ENCODE data around the gene OSBP.
A peak's percentile ranks its signal among the peaks of the same experiment; 100 is the strongest.
"Not testable (repeated sequence)": the region's sequence is repeated elsewhere in the genome, so short reads cannot be mapped to it uniquely, and the experiment has no call there.

The OSBP gene, protein sequence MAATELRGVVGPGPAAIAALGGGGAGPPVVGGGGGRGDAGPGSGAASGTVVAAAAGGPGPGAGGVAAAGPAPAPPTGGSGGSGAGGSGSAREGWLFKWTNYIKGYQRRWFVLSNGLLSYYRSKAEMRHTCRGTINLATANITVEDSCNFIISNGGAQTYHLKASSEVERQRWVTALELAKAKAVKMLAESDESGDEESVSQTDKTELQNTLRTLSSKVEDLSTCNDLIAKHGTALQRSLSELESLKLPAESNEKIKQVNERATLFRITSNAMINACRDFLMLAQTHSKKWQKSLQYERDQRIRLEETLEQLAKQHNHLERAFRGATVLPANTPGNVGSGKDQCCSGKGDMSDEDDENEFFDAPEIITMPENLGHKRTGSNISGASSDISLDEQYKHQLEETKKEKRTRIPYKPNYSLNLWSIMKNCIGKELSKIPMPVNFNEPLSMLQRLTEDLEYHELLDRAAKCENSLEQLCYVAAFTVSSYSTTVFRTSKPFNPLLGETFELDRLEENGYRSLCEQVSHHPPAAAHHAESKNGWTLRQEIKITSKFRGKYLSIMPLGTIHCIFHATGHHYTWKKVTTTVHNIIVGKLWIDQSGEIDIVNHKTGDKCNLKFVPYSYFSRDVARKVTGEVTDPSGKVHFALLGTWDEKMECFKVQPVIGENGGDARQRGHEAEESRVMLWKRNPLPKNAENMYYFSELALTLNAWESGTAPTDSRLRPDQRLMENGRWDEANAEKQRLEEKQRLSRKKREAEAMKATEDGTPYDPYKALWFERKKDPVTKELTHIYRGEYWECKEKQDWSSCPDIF

DNA sequence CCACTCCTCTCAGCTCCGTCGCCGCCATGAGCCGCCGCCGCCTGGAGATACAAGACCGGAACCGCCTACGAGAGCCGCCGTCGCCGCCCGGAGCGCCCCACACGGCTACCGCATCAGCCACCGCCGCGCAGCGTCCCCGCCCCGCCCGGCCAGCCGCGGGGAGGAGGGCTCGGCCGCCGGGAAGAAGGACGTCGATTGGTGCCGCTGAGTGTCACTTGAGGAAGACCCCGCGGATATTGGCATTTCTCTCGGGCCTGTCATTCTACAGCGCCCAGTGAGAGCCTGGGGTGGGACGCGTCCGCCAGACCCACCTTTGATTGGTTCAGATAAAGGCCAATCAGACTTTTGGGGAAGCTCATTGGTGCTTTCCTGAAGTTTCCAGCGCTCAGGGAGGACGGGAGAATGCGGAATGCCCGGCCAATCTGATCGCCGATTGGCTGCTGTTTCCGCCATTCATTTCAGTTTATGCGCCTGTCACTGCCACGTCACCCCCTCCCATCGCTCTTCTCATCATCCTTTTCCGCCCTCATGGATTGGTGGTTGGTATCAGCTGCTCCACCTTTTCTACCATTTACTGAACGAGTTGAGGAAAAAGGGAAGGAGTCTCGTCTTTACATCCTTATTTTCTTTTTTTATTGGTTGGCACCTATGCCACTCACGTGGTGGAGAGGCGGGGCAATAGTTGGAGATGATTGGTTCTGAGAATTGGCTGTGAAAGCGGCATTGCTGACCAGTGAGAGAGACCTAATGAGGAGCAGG is at the start of gene OSBP:
TSS of gene OSBP (minus strand) at position 138 of the 759 bp plus-strand sequence. CDS start at position 28, 110 bp downstream.
- DNase-seq (ENCODE audit: low read depth): peak; percentile 92

DNA sequence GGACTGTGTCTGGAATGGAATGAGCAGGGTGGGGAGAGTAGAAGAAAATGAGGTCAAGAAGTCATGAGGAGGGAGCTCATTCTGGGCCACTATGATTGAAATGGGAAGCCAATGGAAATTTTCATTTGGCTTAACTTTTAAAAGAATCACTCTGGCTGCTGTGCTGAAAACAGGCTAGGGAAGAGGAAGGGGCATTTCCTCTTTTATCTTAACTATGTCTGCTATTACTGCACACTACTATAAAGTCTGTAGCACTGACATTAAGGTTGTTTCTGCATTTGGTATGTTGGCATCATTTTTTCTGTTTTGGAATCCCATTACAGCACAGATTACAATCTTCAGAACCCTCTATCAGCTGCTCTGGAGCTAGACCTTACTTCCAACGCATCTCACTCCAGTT is 45.0 kb upstream of the OSBP start:
- no peak for DNase-seq (ENCODE audit: low read depth)

DNA sequence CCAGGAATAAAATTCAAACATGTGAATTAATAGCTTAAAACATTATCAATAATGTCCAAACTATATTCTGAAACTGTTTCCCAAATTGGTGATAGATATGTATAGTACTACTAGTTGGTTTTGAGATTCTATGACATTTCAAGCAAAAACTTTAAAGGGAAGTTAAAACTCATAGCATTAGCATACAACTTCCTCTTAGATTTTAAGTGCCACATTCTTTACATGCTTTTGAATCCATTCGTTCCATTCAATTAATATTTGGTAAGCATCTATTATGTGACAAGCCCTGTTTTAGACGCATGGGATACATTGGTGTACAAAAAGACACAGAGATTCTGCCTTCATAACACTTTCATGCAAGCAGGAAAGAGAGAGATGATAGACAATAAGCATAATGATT is 44.4 kb upstream of the OSBP start:
- no peak for DNase-seq (ENCODE audit: low read depth)

DNA sequence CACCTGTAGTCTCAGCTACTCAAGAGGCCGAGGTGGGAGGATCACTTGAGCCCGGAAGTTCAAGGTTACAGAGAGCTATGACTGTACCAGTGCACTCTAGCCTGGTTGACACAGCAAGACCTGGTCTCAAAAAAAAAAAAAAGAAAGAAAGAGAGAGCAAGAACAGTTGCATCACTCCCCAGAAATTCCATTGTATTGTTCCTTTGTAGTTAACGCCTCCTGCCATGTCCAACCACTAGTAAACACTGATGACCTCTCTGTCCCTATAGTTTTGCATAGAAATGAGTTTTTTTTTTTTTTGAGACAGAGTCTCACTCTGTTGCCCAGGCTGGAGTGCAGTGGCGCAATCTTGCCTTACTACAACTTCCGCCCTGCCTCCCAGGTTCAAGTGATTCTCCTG is 42.5 kb upstream of the OSBP start:
- DNase-seq (ENCODE audit: low read depth): no peak

DNA sequence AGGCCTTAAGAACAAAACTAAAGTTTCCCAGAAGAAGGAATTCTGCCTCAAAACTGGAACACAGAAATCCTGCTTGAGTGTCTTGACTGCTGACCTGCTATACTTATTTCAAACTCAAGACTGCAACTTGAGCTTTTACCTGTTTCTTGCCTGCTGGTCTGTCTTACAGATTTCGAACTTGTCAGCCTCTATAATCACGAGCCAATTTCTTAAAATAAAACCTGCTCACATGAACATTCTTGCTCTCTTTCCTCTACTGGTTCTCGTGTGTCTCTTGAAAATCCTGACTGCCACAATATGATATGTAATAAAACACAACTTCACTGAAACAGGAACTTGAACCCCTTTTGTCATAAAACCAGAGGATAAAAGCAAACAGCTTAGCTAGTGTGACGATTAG is 39.3 kb upstream of the OSBP start:
- no peak for DNase-seq (ENCODE audit: low read depth)

DNA sequence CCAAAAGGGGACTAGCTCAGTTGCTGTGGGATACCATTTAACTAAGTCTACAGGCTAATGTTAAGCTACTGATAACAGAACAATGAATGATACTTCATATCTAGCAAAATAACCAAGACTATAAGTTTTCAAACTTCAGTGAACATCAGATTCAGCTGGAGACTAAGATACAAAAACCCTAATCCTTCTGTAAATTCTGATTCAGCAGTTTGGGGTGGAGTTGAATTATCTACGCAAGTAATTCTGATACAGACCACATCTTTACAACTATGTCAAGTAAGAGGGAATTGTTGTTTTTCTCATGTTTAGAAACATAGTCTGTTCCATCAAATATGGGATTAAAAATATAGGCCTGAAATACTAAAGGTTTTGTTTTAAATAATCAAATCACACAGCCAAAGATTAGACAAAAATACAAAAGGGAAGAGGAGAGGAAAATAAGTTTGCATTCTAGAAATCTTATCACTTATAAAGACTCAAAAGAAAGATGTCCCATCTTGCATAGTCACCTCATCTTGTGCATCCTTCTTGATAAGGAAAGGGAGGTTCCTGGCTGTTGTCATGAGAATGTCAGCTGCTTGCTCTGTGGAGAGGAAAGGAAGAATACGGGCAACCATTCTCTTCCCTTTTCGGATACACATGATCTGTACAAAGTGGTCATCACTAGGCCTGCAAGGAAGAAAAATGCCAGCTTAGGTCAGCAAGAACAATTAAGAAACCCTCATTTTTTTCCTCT is 31.8 kb upstream of the OSBP start:
- no peak for DNase-seq (ENCODE audit: low read depth)

DNA sequence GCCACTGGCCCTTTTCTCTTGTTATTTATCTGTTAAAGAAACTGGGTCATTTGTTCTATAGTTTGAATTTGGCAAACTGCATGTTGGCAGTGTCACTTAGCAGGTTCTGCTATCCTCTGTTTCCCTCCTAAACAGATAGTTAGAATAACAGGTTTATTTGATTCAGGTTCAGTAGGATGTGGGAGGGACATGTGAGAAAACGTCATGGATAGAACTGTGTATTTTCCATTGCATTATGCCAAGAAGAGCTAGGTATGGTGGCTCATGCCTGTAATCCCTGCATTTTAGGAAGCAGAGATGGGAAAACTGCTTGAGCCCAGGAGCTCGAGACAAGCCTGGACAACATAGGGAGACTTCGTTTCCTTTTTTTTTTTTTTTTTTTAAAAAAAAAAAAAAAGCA is 29.0 kb upstream of the OSBP start:
- DNase-seq (ENCODE audit: low read depth): no peak

DNA sequence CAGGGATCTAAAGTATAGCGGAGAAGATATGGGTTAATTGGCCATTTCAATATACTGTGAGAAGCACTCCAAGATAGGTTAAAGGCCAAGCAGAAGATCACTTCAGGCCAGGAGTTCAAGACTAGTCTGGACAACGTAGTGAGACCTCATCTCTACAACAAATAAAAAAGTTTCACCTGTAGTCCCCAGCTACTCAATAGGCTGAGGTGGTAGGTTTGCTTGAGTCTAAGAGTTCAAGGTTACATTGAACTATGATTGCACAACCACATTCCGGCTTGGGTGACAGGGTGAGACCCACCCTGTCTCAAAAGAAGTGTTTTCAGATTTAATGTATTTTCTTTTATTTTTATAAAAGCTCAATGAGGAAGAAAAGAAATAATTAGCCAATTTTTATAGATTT is 27.8 kb upstream of the OSBP start:
- no peak for DNase-seq (ENCODE audit: low read depth)

DNA sequence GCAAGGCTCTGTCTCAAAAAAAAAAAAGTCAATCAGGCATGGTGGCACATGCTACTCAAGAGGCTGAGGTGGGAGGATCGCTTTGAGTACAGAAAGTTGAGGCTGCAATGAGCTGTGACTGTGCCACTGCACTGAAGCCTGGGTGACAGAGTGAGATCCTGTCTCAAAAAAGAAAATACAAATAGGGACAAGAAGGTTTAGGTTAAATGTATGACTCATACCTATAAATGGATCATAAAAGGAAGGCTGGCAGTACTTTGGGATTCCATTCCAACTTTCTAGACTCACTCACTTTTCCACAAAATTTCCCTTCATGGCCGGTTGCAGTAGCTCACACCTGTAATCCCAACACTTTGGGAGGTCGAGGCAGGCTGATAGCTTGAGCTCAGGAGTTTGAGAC is 25.6 kb upstream of the OSBP start:
- DNase-seq (ENCODE audit: low read depth): no peak

DNA sequence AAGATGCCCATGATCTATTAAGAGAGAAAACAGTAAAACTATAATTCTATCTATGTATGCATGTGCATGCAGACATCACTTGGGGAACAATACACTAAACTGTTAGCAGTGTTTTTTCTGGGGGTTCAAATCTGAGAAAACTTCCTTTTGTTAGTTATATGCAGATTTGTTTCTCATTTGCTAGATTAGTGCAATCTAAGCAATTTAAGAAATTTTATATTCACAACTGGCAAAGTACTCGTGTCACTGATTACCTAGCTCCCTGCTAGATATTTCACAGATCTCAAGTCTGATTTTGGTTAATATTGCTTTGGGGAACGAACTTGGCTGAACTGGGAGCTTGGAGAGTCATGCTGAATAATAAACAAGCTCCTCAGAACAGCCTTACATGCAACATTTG is 14.9 kb upstream of the OSBP start:
- no peak for DNase-seq (ENCODE audit: low read depth)

DNA sequence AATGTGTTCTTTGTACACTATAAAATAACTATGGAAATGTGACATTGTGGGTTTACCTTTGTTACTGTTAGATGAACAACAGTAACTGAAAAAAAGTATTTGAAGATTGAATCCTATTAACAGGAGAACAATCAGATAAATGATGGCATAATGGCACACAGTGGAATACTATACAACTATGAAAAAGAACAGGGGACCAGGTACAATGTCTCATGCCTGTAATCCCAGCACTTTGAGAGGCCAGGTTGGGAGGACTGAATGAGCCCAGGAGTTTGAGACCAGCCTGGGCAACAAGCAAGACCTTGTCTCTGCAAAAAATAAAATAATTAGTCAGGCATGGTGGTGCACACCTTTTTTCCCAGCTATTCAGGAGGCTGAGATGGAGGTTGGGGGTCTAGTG is 14.4 kb upstream of the OSBP start:
- no peak for DNase-seq (ENCODE audit: low read depth)

DNA sequence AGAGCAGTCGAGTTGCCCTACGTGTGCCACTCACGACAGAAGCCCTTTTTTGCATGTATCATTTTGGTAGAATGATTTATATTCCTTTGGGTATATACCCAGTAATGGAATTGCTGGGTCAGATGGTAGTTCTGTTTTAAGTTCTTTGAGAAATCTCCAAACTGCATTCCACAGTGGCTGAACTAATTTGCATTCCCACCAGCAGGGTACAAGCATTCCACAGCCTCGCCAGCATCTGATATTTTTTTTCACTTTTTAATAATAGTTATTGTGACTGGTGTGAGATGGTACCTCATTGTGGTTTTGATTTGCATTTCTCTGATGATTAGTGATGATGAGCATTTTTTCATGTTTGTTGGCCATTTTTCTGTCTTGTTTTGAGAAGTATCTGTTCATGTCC is 11.4 kb upstream of the OSBP start:
- DNase-seq (ENCODE audit: low read depth): not testable (repeated sequence)

DNA sequence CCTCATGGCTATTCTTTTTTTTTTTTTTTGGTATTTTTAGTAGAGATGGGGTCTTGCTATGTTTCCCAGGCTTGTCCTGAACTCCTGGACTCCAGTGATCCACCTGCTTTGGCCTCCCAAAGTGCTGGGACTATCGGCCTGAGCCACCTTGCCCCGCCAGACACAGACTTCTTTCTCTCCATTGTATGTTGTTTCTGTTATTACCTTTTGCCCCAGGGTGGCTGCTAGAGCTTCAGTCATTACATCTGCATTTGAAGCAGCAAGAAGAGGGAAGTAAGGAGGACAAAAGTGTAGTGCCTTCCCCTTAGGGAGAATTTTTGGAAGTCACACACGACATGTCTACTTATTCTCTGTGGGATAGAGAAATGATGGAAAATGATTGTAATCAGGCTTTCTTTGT is 10.1 kb upstream of the OSBP start:
- DNase-seq (ENCODE audit: low read depth): no peak

DNA sequence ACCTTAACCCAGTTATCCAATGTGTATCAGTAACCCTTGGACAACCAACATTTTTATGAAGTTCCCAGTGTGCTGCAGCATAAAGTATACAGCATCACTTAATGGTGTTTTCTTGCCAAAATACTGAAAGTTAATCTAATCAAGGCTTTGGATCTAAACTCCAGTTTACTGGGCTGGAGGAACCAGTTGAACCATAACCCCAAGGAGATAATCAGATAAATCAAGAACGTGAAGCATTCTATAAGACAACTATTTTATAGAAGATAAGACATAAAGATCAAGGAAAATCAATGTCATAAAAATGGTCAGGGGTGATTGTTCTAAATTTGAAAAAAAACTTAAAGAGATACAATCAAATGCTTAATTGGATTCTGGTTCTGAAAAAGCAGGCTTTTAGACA is 2.3 kb upstream of the OSBP start:
- DNase-seq (ENCODE audit: low read depth): no peak

DNA sequence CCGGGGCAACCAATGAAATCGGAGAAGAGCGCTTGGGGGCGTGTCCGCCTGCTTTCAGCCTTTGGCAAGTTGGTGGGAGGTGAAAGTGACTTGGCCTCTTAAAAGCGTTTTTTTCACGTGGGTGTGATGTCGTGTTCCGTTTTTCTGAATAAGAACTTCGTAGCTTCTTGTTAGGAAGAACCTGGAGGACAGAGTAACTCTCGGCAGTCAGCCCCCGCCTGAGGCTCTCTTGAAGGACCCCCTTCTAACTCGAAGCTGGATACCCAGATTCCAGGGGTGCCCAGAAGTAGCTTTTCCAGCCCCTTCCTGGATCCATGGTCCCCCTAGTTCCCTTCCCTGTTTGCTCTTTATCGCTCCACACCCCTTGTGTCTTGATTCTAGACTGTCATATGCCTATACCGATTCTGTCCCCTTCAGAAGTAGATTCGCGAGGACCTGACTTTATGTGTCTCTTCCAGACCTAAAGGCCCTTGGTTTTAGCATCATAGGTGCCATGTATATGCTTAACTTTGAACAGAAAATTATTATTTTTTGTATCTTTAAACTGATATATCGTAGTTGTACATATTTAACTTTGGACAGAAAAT is 915 bp upstream of the OSBP start:
- DNase-seq (ENCODE audit: low read depth): no peak

DNA sequence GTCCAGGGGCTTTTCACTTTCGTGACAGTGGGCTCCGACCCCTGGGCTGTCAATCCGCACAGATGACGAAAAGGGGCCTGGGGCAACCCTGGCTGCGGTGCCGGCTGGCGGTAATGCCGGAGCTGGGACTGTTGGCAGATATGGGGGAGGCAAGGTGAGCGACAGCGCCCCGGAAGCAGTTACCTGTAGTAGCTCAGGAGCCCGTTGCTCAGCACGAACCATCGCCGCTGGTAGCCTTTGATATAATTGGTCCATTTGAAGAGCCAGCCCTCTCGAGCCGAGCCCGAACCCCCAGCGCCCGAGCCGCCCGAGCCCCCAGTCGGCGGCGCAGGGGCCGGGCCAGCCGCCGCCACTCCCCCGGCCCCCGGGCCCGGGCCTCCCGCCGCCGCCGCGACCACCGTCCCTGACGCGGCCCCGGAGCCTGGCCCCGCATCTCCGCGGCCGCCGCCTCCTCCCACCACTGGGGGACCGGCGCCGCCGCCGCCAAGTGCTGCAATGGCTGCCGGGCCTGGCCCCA is 396 bp downstream of the OSBP start:
- DNase-seq (ENCODE audit: low read depth): peak; percentile 47

DNA sequence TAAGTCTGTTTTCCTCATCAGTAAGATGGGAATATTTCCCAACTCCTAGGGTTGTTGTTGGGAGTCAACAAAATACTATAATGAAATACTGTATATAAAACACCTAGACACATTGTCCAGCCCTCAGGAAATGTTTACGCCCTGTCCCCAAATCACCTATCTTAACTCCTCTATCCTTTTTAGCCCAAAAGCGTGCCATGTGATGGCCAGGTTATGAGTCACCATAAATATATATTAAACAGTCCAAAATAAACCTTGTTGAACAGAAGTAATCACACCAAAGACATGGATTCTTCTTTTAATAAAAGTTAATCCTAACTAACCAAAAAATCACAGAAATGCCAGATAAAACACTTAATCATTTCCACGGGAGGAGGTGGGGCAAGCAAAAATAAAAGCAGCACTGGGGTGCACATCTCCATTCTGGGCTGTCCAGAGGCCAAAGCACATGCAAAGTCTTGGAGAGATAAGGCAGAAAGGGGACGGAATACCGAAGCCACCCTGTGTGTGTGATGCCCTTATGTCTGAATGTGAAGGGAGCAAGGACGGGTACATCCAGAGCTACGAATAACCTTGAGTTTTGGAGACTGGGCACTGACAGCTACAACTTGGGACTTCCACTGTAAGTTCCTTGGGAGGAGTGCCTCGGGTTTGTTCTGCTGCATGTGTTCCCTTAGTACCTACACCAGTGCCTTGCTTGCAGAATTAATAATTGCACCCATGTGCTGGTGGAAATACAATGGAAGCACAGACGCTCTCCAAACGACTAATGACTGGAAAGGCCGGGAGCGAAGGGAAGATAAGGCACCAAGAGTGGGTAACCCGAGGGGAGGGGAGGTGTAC is 1.1 kb downstream of the OSBP start:
- no peak for DNase-seq (ENCODE audit: low read depth)

DNA sequence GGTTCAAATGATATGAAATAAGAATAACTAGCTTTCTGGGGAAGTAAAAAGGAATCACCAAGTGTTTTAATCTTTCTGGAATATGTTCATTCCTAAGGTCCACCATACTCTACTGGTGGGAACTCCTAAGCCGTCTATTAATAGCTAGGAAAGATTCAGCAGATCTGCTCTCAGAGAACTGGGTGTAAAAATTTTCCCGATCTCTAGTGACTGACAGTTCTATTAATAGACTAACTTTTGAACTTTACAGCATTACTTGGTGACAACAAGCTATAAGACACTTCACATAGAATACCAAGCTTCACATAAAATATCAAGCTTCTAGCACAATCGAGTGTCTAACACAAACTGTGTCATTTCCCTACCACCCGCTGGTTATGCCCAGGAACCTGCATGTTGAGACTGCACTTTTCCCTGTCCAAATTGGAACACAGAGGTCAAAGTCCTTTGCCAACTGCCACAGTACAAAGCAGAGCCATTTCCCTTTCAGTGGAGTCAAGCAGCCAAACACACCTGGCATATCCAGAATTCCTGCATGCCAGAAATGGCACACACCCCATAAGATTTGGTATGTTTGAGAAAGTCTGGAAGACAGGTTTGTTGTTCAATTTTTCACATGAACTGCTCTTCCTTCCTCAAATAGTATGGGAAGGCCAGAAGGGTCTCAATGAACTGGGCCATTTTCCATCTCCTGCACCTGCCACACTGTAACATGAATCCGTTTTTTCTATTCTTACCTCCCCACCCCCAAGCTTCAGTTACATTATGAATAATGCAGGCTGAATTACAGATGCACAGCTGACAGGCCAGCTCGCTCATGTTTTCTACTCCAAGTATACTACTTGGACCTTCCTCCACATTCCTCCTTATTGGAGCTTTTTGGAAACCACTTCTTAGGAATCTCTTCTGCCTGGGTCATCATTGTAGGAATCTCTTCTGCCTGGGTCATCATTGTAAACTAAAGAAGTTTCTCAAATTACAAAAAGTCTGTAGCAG is 3.7 kb downstream of the OSBP start:
- no peak for DNase-seq (ENCODE audit: low read depth)

DNA sequence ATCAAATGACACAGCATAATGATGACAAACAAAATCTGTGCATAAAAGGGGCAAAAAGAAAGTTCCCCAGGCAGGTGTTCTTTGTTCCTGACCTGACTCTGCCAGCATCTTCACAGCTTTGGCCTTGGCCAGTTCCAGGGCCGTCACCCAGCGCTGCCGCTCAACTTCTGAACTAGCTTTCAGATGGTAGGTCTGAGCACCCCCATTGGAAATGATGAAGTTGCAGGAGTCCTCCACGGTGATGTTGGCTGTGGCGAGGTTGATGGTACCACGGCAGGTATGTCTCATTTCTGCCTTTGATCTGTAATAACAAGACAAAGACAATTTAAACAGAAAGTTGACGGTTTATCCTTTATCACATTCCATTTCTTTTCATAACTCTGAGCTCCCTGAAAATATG is 5.3 kb downstream of the OSBP start:
- DNase-seq (ENCODE audit: low read depth): no peak
